Liver (tissue), 9 donors: Measurements from ENCODE around the gene SHB. TPM values are rescaled to one million over a fixed set of nuclear protein-coding genes. Genes with fewer than 3 reads are reported as not detected.

Experiments used
- DNase-seq: peaks from one replicate; pipeline ENCODE4 v3.0.0-alpha.2; 2017; ENCODE audit warnings: low spot score
- H3K27ac ChIP-seq, 2 donors: one replicate each; pipeline ENCODE4 v1.7.0; 2013; ENCODE audit warnings: inconsistent platforms in 2 of 2, low read length in 2 of 2, control low read depth in 1 of 2, low read depth in 1 of 2, mild to moderate bottlenecking in 1 of 2
- H3K27me3 ChIP-seq, 4 donors: one replicate each; pipeline versions ENCODE4 v1.6.1 to v1.7.0; 2013; ENCODE audit warnings: low read length in 3 of 4, inconsistent platforms in 1 of 4, mild to moderate bottlenecking in 1 of 4, moderate library complexity in 1 of 4; ENCODE audit not compliant: control insufficient read depth in 4 of 4, insufficient read depth in 4 of 4
- H3K36me3 ChIP-seq, 4 donors: one replicate each; pipeline versions ENCODE4 v1.6.1 to v1.7.0; 2013; ENCODE audit warnings: low read length in 3 of 4, mild to moderate bottlenecking in 3 of 4, low read depth in 1 of 4, moderate library complexity in 1 of 4; ENCODE audit not compliant: control insufficient read depth in 4 of 4, insufficient read depth in 3 of 4
- H3K4me1 ChIP-seq, 4 donors: one replicate each; pipeline versions ENCODE4 v1.6.1 to v1.7.0; 2013; ENCODE audit warnings: low read length in 3 of 4, mild to moderate bottlenecking in 3 of 4, moderate library complexity in 1 of 4; ENCODE audit not compliant: control insufficient read depth in 4 of 4, insufficient read depth in 4 of 4
- H3K4me3 ChIP-seq, 3 donors: one replicate each; pipeline versions ENCODE4 v1.6.1 to v1.7.0; 2013; ENCODE audit warnings: low read length in 3 of 3, control low read depth in 1 of 3, low read depth in 1 of 3, mild to moderate bottlenecking in 1 of 3
- H3K9ac ChIP-seq, 2 donors: one replicate each; pipeline ENCODE4 v1.7.0; 2013; ENCODE audit warnings: low read length in 2 of 2, mild to moderate bottlenecking in 2 of 2, moderate library complexity in 2 of 2, control low read depth in 1 of 2, low read depth in 1 of 2
- H3K9me3 ChIP-seq, 4 donors: one replicate each; pipeline versions ENCODE4 v1.6.1 to v1.7.0; 2013; ENCODE audit warnings: low read length in 3 of 4; ENCODE audit not compliant: control insufficient read depth in 4 of 4
- ATF3 ChIP-seq: IDR thresholded peaks from 2 replicates; pipeline ENCODE4 v1.6.1; 2016; ENCODE audit warnings: antibody characterized with exemption
- CTCF ChIP-seq: fragments of 150-350 bp; IDR thresholded peaks from 2 replicates; pipeline ENCODE4 v1.5.1; 2017; ENCODE audit warnings: improper control_type of control experiment, low read depth, low read length; ENCODE audit not compliant: missing input control
- EGR1 ChIP-seq, 2 donors: IDR thresholded peaks; 2 replicates each; pipeline ENCODE4 v1.6.1; 2016 to 2018; ENCODE audit warnings: antibody characterized with exemption in 2 of 2, low read depth in 2 of 2
- FOXA1 ChIP-seq: IDR thresholded peaks from 2 replicates; pipeline ENCODE4 v1.6.1; 2016; ENCODE audit warnings: antibody characterized with exemption
- FOXA2 ChIP-seq: IDR thresholded peaks from 2 replicates; pipeline ENCODE4 v1.6.1; 2016; ENCODE audit warnings: antibody characterized with exemption
- GABPA ChIP-seq, 2 donors: IDR thresholded peaks in 1 of 2; conservative IDR thresholded peaks in 1 of 2; 2 replicates each; pipeline ENCODE4 v1.6.1; 2016; ENCODE audit warnings: antibody characterized with exemption in 2 of 2, mild to moderate bottlenecking in 1 of 2, moderate library complexity in 1 of 2
- HNF4G ChIP-seq: IDR thresholded peaks from 2 replicates; pipeline ENCODE4 v1.6.1; 2016; ENCODE audit warnings: antibody characterized with exemption
- JUND ChIP-seq, 2 donors: IDR thresholded peaks; 2 replicates each; pipeline ENCODE4 v1.6.1; 2016; ENCODE audit warnings: antibody characterized with exemption in 2 of 2
- MAX ChIP-seq: IDR thresholded peaks from 2 replicates; pipeline ENCODE4 v1.6.1; 2016; ENCODE audit warnings: antibody characterized with exemption
- NR2F2 ChIP-seq: IDR thresholded peaks from 2 replicates; pipeline ENCODE4 v1.6.1; 2016; ENCODE audit warnings: antibody characterized with exemption
- RAD21 ChIP-seq, 2 donors: IDR thresholded peaks; 2 replicates each; pipeline ENCODE4 v1.6.1; 2016; ENCODE audit warnings: antibody characterized with exemption in 2 of 2, mild to moderate bottlenecking in 2 of 2
- REST ChIP-seq: IDR thresholded peaks from 2 replicates; pipeline ENCODE4 v1.6.1; 2016; ENCODE audit warnings: antibody characterized with exemption, mild to moderate bottlenecking
- RXRA ChIP-seq, 2 donors: IDR thresholded peaks; 2 replicates each; pipeline ENCODE4 v1.6.1; 2017 to 2018; ENCODE audit warnings: antibody characterized with exemption in 2 of 2, mild to moderate bottlenecking in 1 of 2
- SP1 ChIP-seq: IDR thresholded peaks from 2 replicates; pipeline ENCODE4 v1.6.1; 2018; ENCODE audit warnings: antibody characterized with exemption, mild to moderate bottlenecking
- TAF1 ChIP-seq: conservative IDR thresholded peaks from 2 replicates; pipeline ENCODE4 v1.6.1; 2016; ENCODE audit warnings: antibody characterized with exemption, mild to moderate bottlenecking
- YY1 ChIP-seq: IDR thresholded peaks from 2 replicates; pipeline ENCODE4 v1.6.1; 2016; ENCODE audit warnings: antibody characterized with exemption, mild to moderate bottlenecking
- ZBTB33 ChIP-seq: IDR thresholded peaks from 2 replicates; pipeline ENCODE4 v1.6.1; 2016; ENCODE audit warnings: antibody characterized with exemption
- WGBS: extraction: QIAGEN DNeasy Blood & Tissue Kit; methylation state at CpG from one replicate; pipeline ENCODE4 v1.1.7; 2013; 5-methylcytosine and 5-hydroxymethylcytosine counted together
- polyA plus RNA-seq, 2 donors: library from polyadenylated mRNA; stranded (reverse) in 1 of 2; unstranded in 1 of 2; fragments of 200-250 nt in 1 of 2; fragments of >200 nt in 1 of 2; fragmentation: Nextera tagmentation in 1 of 2; extraction: Ambion mirVana in 1 of 2; gene quantifications; one replicate each; pipeline versions ENCODE4 v1.2.1 to v1.2.3, GENCODE V29; 2013 to 2015
- total RNA-seq, 2 donors: library from RNA; depleted of rRNA; stranded (reverse); fragments of >200 nt; gene quantifications; one replicate each; pipeline ENCODE4 v1.2.3, GENCODE V29; 2014
- donor health status: healthy.
- donor health status: healthy.
- donor health status: healthy.
- donor health status: healthy.
- donor health status: healthy.

SHB gene
- total and polyA plus RNA-seq, 4 donors: 3.4 to 17.3 (median 7.0) TPM

- WGBS: 93% methylated on average over 1 of the region's 1 CpG
- no peak overlapping the region for H3K9ac ChIP-seq
- no peak for DNase-seq
- no peak overlapping the region for H3K27ac ChIP-seq
- no peaks in the 10 kb centered on the region for H3K9me3 ChIP-seq
- peaks cover 3 to 17% (median 4%) of the 10 kb centered on the region in 4 donors for H3K36me3 ChIP-seq
- H3K4me3 ChIP-seq: no peak overlapping the region
- H3K27me3 ChIP-seq: no peaks in the 10 kb centered on the region
- H3K4me1 ChIP-seq: peaks cover 4 to 17% (median 15%) of the 10 kb centered on the region in 4 donors
- no peak for TF ChIP-seq GABPA (IDR thresholded peaks at IDR 0.05 in 1 of 2, conservative IDR thresholded peaks at IDR 0.05 in 1 of 2)
- TF ChIP-seq FOXA2: no peak
- TF ChIP-seq SP1: no peak
- no peak for TF ChIP-seq RAD21 (IDR thresholded peaks at IDR 0.05)
- no peak for TF ChIP-seq CTCF
- no peak for TF ChIP-seq TAF1
- TF ChIP-seq JUND (IDR thresholded peaks at IDR 0.05): no peak
- TF ChIP-seq EGR1 (IDR thresholded peaks at IDR 0.05; ENCODE audit: low read depth in 2 of 2): no peak
- no peak for TF ChIP-seq RXRA (IDR thresholded peaks at IDR 0.05)
- no peak for TF ChIP-seq YY1
- no peak for TF ChIP-seq FOXA1
- TF ChIP-seq MAX: no peak
- TF ChIP-seq ATF3: no peak
- no peak for TF ChIP-seq ZBTB33
- no peak for TF ChIP-seq REST
- no peak for TF ChIP-seq NR2F2
- no peak for TF ChIP-seq HNF4G
Observed at GRCh38 chr9:37926737-37927118, 142.3 kb downstream of the SHB start.
